ENCODE measurements around the gene NR5A1.

Gene NR5A1

GRCh38 chr9:124470306-124470705 is 36.9 kb downstream of the NR5A1 start:
- no peak overlapping the region for H3K9ac ChIP-seq (ENCODE audit: low read depth, low read length, poor library complexity, severe bottlenecking)

GRCh38 chr9:124469011-124469832 is 38.0 kb downstream of the NR5A1 start:
- Histone ChIP-seq H3K4me3 (ENCODE audit: low read length, poor library complexity, severe bottlenecking) (no peak overlapping the region), H3F3A (ENCODE audit: low read depth) (no peaks in the 10 kb centered on the region), H4K20me1 (ENCODE audit: insufficient read depth, low read length, poor library complexity, severe bottlenecking) (no peaks in the 10 kb centered on the region), H3K36me3 (ENCODE audit: insufficient read depth, low read length) (no peaks in the 10 kb centered on the region), H3K9ac (ENCODE audit: low read depth, low read length, poor library complexity, severe bottlenecking) (no peak overlapping the region), H3K4me2 (ENCODE audit: low read depth, low read length, poor library complexity, severe bottlenecking) (no peak overlapping the region), H2AFZ (ENCODE audit: low read length) (no peak overlapping the region), H3K27me3 (ENCODE audit: insufficient read depth, low read length, poor library complexity, severe bottlenecking) (no peaks in the 10 kb centered on the region), H3K4me1 (ENCODE audit: insufficient read depth, low read length, poor library complexity, severe bottlenecking) (no peaks in the 10 kb centered on the region), H3K79me2 (ENCODE audit: insufficient read depth, low read length) (no peaks in the 10 kb centered on the region), H3K9me3 (ENCODE audit: insufficient read depth, low read depth, low read length) (no peaks in the 10 kb centered on the region), H3K9me2 (replicated peaks; ENCODE audit: low read depth, low read length) (no peaks in the 10 kb centered on the region)
- no peak for TF ChIP-seq EZH2phosphoT487 (IDR thresholded peaks at IDR 0.05; ENCODE audit: borderline replicate concordance)
- TF ChIP-seq, protein P1, sequence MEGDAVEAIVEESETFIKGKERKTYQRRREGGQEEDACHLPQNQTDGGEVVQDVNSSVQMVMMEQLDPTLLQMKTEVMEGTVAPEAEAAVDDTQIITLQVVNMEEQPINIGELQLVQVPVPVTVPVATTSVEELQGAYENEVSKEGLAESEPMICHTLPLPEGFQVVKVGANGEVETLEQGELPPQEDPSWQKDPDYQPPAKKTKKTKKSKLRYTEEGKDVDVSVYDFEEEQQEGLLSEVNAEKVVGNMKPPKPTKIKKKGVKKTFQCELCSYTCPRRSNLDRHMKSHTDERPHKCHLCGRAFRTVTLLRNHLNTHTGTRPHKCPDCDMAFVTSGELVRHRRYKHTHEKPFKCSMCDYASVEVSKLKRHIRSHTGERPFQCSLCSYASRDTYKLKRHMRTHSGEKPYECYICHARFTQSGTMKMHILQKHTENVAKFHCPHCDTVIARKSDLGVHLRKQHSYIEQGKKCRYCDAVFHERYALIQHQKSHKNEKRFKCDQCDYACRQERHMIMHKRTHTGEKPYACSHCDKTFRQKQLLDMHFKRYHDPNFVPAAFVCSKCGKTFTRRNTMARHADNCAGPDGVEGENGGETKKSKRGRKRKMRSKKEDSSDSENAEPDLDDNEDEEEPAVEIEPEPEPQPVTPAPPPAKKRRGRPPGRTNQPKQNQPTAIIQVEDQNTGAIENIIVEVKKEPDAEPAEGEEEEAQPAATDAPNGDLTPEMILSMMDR (conservative IDR thresholded peaks at IDR 0.05; ENCODE audit: low read length) = no peak

More at GRCh38 chr9:124470306-124470705, 36.9 kb downstream of the NR5A1 start:
- Histone ChIP-seq H3K4me1 (ENCODE audit: insufficient read depth, low read length, poor library complexity, severe bottlenecking) (no peaks in the 10 kb centered on the region), H3K9me3 (ENCODE audit: insufficient read depth, low read depth, low read length) (no peaks in the 10 kb centered on the region), H2AFZ (ENCODE audit: low read length) (no peak overlapping the region), H3K36me3 (ENCODE audit: insufficient read depth, low read length) (no peaks in the 10 kb centered on the region), H3K4me3 (ENCODE audit: low read length, poor library complexity, severe bottlenecking) (no peak overlapping the region), H4K20me1 (ENCODE audit: insufficient read depth, low read length, poor library complexity, severe bottlenecking) (no peaks in the 10 kb centered on the region), H3K27me3 (ENCODE audit: insufficient read depth, low read length, poor library complexity, severe bottlenecking) (no peaks in the 10 kb centered on the region), H3F3A (ENCODE audit: low read depth) (no peaks in the 10 kb centered on the region), H3K79me2 (ENCODE audit: insufficient read depth, low read length) (no peaks in the 10 kb centered on the region), H3K4me2 (ENCODE audit: low read depth, low read length, poor library complexity, severe bottlenecking) (no peak overlapping the region), H3K9me2 (replicated peaks; ENCODE audit: low read depth, low read length) (no peaks in the 10 kb centered on the region)
- TF ChIP-seq, protein P1 (conservative IDR thresholded peaks at IDR 0.05; ENCODE audit: low read length) = no peak
- TF ChIP-seq EZH2phosphoT487 (IDR thresholded peaks at IDR 0.05; ENCODE audit: borderline replicate concordance) = no peak

DNA sequence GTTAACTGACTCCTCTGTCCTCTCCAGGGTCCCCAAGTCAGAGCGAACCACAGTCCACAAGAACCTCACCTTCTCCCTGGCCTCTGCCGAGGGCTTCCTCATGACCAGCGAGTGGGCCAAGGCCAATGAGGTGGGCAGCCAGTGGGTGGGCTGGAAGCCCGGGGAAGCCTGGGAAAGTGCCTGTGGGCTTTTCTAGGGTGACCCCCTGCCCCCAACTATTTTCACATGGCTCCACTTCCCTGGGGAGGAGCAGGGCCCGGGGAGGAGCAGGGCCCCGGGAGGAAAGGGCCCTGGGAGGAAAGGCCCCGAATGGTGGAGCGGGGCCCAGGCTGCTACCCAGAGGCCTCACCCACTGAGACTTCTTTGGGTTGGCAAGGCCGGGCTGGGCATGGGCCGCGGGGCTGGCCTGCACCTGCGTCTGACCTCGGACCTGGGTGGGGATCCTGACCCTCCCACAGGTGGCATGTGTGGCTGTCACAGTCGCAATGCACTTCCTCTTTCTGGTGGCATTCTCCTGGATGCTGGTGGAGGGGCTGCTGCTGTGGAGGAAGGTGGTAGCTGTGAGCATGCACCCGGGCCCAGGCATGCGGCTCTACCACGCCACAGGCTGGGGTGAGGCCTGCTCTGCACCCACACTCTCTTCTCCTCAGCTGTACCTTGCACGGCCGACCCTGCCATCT is 39.0 kb downstream of the NR5A1 start:
- Histone ChIP-seq H3K36me3 (ENCODE audit: insufficient read depth, low read length) (no peaks in the 10 kb centered on the region), H3K27me3 (ENCODE audit: insufficient read depth, low read length, poor library complexity, severe bottlenecking) (no peaks in the 10 kb centered on the region), H3K4me2 (ENCODE audit: low read depth, low read length, poor library complexity, severe bottlenecking) (no peak overlapping the region), H3K79me2 (ENCODE audit: insufficient read depth, low read length) (no peaks in the 10 kb centered on the region), H3K4me1 (ENCODE audit: insufficient read depth, low read length, poor library complexity, severe bottlenecking) (no peaks in the 10 kb centered on the region), H2AFZ (ENCODE audit: low read length) (no peak overlapping the region), H3K9me3 (ENCODE audit: insufficient read depth, low read depth, low read length) (no peaks in the 10 kb centered on the region), H3K9ac (ENCODE audit: low read depth, low read length, poor library complexity, severe bottlenecking) (no peak overlapping the region), H3K4me3 (ENCODE audit: low read length, poor library complexity, severe bottlenecking) (no peak overlapping the region), H3F3A (ENCODE audit: low read depth) (no peaks in the 10 kb centered on the region), H3K9me2 (replicated peaks; ENCODE audit: low read depth, low read length) (no peaks in the 10 kb centered on the region), H4K20me1 (ENCODE audit: insufficient read depth, low read length, poor library complexity, severe bottlenecking) (no peaks in the 10 kb centered on the region)
- TF ChIP-seq, protein P1 (conservative IDR thresholded peaks at IDR 0.05; ENCODE audit: low read length) = no peak
- no peak for TF ChIP-seq EZH2phosphoT487 (IDR thresholded peaks at IDR 0.05; ENCODE audit: borderline replicate concordance)
